Endothelial cell of umbilical vein (primary cell): ENCODE results near the gene TRIM32. TPM values are rescaled to one million over a fixed set of nuclear protein-coding genes. Genes with fewer than 3 reads are reported as not detected.

ENCODE experiments used
- BruUV-seq: library from RNA; stranded (reverse); fragments of 400-500 nt; replicated peaks from 2 replicates; lab custom pipeline; 2021; lab: Mats Ljungman, UMichigan
- CTCF ChIA-PET: fragments of 300-600, 350-600 bp; sonication (Branson Sonifier 250); formaldehyde crosslinking; loops from one replicate; lab custom pipeline; 2021; ENCODE audit warnings: antibody characterized with exemption, inconsistent platforms; lab: Charles Lee
- POLR2A ChIA-PET: fragments of 300-600, 350-600 bp; sonication (Branson Sonifier 250); formaldehyde crosslinking; loops from one replicate; lab custom pipeline; 2021; ENCODE audit warnings: antibody characterized with exemption, inconsistent platforms; lab: Charles Lee
- DNase-seq: peaks from one replicate; pipeline ENCODE4 v3.0.0-alpha.2; 2011; ENCODE audit warnings: low read depth, low spot score
- FAIRE-seq: peaks from 2 replicates; lab custom pipeline; 2011; peaks lifted over from hg19 to GRCh38; lab: Jason Lieb, UNC
- H2AFZ ChIP-seq: 2 replicates; pipeline ENCODE4 v1.6.0; 2012; ENCODE audit warnings: low read depth, low read length, control low read depth, inconsistent platforms
- H3K27ac ChIP-seq: 2 replicates; pipeline ENCODE4 v1.5.1; 2011; ENCODE audit warnings: low read depth, mild to moderate bottlenecking, control low read depth, low read length, moderate library complexity; ENCODE audit not compliant: insufficient read depth
- H3K27me3 ChIP-seq, 2 experiments: 2 replicates each; pipeline versions ENCODE4 v1.6.0 to v1.6.1; 2011; ENCODE audit warnings: low read length in 2 of 2, mixed read lengths in 1 of 2; ENCODE audit not compliant: control insufficient read depth in 2 of 2, insufficient read depth in 2 of 2
- H3K36me3 ChIP-seq, 2 experiments: 2 replicates in 1 of 2; 3 replicates in 1 of 2; pipeline ENCODE4 v1.5.1; 2011; ENCODE audit warnings: low read length in 2 of 2, mild to moderate bottlenecking in 1 of 2, moderate library complexity in 1 of 2; ENCODE audit not compliant: control insufficient read depth in 2 of 2, insufficient read depth in 2 of 2; ENCODE audit errors: extremely low read depth in 1 of 2
- H3K4me1 ChIP-seq: 3 replicates; pipeline ENCODE4 v1.5.1; 2011; ENCODE audit warnings: mild to moderate bottlenecking, low read length; ENCODE audit not compliant: control insufficient read depth, insufficient read depth; ENCODE audit errors: extremely low read depth
- H3K4me2 ChIP-seq: 2 replicates; pipeline ENCODE4 v1.6.1; 2011; ENCODE audit warnings: low read length, control low read depth, mixed read lengths; ENCODE audit not compliant: insufficient read depth
- H3K4me3 ChIP-seq, 3 experiments: fragments of 200-600 bp in 1 of 3; sonication (generic), shearing (Covaris generic) in 1 of 3; replicated peaks in 1 of 3; 2 replicates each; pipeline ENCODE4 v1.5.1; 2011 to 2016; ENCODE audit warnings: control low read depth in 3 of 3, low read length in 3 of 3, mild to moderate bottlenecking in 2 of 3, inconsistent platforms in 1 of 3, low read depth in 1 of 3, moderate library complexity in 1 of 3; ENCODE audit not compliant: insufficient read depth in 1 of 3
- H3K79me2 ChIP-seq: 2 replicates; pipeline ENCODE4 v1.6.0; 2012; ENCODE audit warnings: low read length, inconsistent platforms; ENCODE audit not compliant: control insufficient read depth, insufficient read depth
- H3K9ac ChIP-seq: replicated peaks from 2 replicates; pipeline ENCODE3; 2011; ENCODE audit warnings: low read length, control low read depth; ENCODE audit not compliant: insufficient read depth; ENCODE audit errors: extremely low read depth
- H3K9me1 ChIP-seq: replicated peaks from 3 replicates; pipeline ENCODE4 v1.6.0; 2011; ENCODE audit warnings: mild to moderate bottlenecking, low read length; ENCODE audit not compliant: control insufficient read depth, insufficient read depth; ENCODE audit errors: extremely low read depth
- H3K9me3 ChIP-seq: replicated peaks from 2 replicates; pipeline ENCODE4 v1.5.1; 2012; ENCODE audit warnings: low read length, inconsistent platforms; ENCODE audit not compliant: control insufficient read depth, insufficient read depth
- H4K20me1 ChIP-seq: replicated peaks from 2 replicates; pipeline ENCODE3; 2011; ENCODE audit warnings: mild to moderate bottlenecking, low read length; ENCODE audit not compliant: control insufficient read depth, insufficient read depth; ENCODE audit errors: extremely low read depth
- EZH2 ChIP-seq: IDR thresholded peaks from 2 replicates; pipeline ENCODE4 v1.6.1; 2012; ENCODE audit warnings: borderline replicate concordance, low read depth, mild to moderate bottlenecking, moderate library complexity, low read length, inconsistent platforms; ENCODE audit not compliant: severe bottlenecking
- FOS ChIP-seq: IDR thresholded peaks from 2 replicates; pipeline ENCODE4 v1.6.1; 2011; ENCODE audit warnings: mild to moderate bottlenecking, low read length, moderate library complexity, borderline replicate concordance; ENCODE audit not compliant: insufficient read depth
- GATA2 ChIP-seq: IDR thresholded peaks from 2 replicates; pipeline ENCODE4 v1.7.0; 2011; ENCODE audit warnings: low read depth, mild to moderate bottlenecking, moderate library complexity, mixed read lengths, low read length; ENCODE audit not compliant: insufficient read length, insufficient read depth
- JUN ChIP-seq: IDR thresholded peaks from 2 replicates; pipeline ENCODE4 v1.6.1; 2011; ENCODE audit warnings: borderline replicate concordance, low read depth; ENCODE audit not compliant: insufficient read length, insufficient read depth
- MAX ChIP-seq: IDR thresholded peaks from 2 replicates; pipeline ENCODE4 v1.6.1; 2011; ENCODE audit not compliant: insufficient read depth, insufficient read length
- MYC ChIP-seq: IDR thresholded peaks from one replicate; pipeline ENCODE4 v1.6.1; 2011; ENCODE audit warnings: mild to moderate bottlenecking, low read depth, low read length
- POLR2A ChIP-seq: IDR thresholded peaks from 2 replicates; pipeline ENCODE4 v1.6.1; 2012; ENCODE audit warnings: low read depth, mild to moderate bottlenecking, control low read depth, low read length
- POLR2AphosphoS5 ChIP-seq: IDR thresholded peaks from 2 replicates; pipeline ENCODE4 v1.6.1; 2012; ENCODE audit warnings: low read depth, mild to moderate bottlenecking, control low read depth, low read length, moderate library complexity; ENCODE audit not compliant: insufficient read depth
- dilution Hi-C: fragments of 300-500 bp; cut with MboI; formaldehyde crosslinking; loops from one replicate; pipeline ENCODE4 v1.15.0; 2019; ENCODE audit warnings: low sequenced_read_pairs; ENCODE audit not compliant: extremely low pct_ligation_motif_present
- intact Hi-C: fragments of 100-400 bp; cut with micrococcal nuclease; formaldehyde crosslinking; loops from one replicate; pipeline ENCODE4 v1.10.0; 2022
- polyA plus RNA-seq, 4 experiments: library from polyadenylated mRNA; depleted of rRNA in 3 of 4; stranded (reverse) in 3 of 4; unstranded in 1 of 4; fragments of >200 nt; gene quantifications; 2 replicates each; pipeline versions ENCODE4 v1.2.1 to v1.2.3, GENCODE V29; 2011 to 2012; ENCODE audit warnings: missing spikeins in 1 of 4
- total RNA-seq: library from RNA; stranded (reverse); gene quantifications from 2 replicates; pipeline ENCODE4 v1.2.3, GENCODE V29; 2021
- TF ChIP-seq, protein P1 (sequence below), 2 donors: IDR thresholded peaks; 1 replicate in 1 of 2; 2 replicates in 1 of 2; pipeline ENCODE4 v1.5.1; 2011; ENCODE audit warnings: low read length in 2 of 2, mild to moderate bottlenecking in 2 of 2, moderate library complexity in 2 of 2, control low read depth in 1 of 2, inconsistent platforms in 1 of 2, low read depth in 1 of 2; ENCODE audit not compliant: insufficient read depth in 1 of 2; ENCODE audit errors: extremely low read depth in 1 of 2

TRIM32 gene
- total and polyA plus RNA-seq, 2 donors (not counting 3 experiments of a cell fraction or from before 2014, with no cell fraction given): 10.8 to 18.4 TPM

DNA sequence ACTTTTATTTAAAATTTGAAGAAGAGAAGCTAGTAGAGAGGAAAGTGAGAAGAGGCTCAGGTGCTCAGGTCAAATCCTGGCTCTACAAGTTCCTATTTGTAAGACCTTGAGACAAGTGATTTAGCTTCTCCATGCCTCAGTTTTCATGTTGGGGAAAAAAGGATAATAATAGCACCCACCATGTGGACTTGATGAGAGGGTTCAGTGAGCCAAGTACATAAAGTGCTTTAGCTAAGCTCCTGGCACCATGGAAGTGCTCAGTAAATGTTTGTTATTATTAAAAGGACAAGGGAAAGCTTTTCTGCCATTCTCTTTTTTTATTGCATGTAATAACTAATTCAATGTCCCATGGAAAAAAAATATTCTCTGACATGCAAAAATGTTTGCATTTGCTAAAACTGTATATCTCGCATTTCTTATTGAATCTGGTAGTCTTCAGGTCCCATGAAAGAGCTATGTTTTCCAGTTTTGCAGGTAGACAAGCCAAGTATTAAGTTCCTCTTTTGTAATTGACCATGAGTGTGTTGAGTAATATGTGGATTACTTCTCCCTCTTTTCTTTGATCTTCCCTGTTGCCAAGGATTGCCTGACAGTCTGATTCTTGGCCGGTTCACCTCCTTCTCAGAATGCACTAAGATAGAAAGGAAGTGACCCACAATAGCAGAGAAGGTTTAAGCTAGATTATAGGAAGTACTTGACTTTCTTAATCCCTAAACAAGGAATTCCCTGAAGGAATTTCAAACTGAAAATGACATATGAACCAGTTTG is 45.6 kb upstream of the TRIM32 start:
- Histone ChIP-seq H3K4me2 (no peak overlapping the region), H3K4me3 (no peak overlapping the region), H3K4me1 (no peaks in the 10 kb centered on the region), H2AFZ (no peak overlapping the region), H3K27ac (no peak overlapping the region), H3K27me3 (no peaks in the 10 kb centered on the region), H3K36me3 (no peaks in the 10 kb centered on the region), H3K79me2 (no peaks in the 10 kb centered on the region), H3K9ac (no peak overlapping the region), H3K9me3 (no peaks in the 10 kb centered on the region), H3K9me1 (no peaks in the 10 kb centered on the region), H4K20me1 (no peaks in the 10 kb centered on the region)
- no peak for DNase-seq
- TF ChIP-seq MAX (no peak), MYC (no peak)
- intact Hi-C loops: no loop called here
- ChIA-PET CTCF (interaction anchor here (0.9 kb wide), 1 partner anchor 1048 kb away, joined by 3 read pairs; no protein-coding TSS in a partner anchor), POLR2A (no interaction called here)
- dilution Hi-C loops: no loop called here
- FAIRE-seq: no peak
- BruUV-seq: no TSS peak

- Histone ChIP-seq H3K27me3 (no peaks in the 10 kb centered on the region), H3K9me3 (no peaks in the 10 kb centered on the region), H3K27ac (no peak overlapping the region), H3K9ac (no peak overlapping the region), H3K9me1 (no peaks in the 10 kb centered on the region), H3K36me3 (no peaks in the 10 kb centered on the region), H2AFZ (no peak overlapping the region), H3K79me2 (no peaks in the 10 kb centered on the region), H4K20me1 (no peaks in the 10 kb centered on the region), H3K4me3 (no peak overlapping the region), H3K4me1 (no peaks in the 10 kb centered on the region), H3K4me2 (no peak overlapping the region)
- no peak for FAIRE-seq
- TF ChIP-seq, protein P1, sequence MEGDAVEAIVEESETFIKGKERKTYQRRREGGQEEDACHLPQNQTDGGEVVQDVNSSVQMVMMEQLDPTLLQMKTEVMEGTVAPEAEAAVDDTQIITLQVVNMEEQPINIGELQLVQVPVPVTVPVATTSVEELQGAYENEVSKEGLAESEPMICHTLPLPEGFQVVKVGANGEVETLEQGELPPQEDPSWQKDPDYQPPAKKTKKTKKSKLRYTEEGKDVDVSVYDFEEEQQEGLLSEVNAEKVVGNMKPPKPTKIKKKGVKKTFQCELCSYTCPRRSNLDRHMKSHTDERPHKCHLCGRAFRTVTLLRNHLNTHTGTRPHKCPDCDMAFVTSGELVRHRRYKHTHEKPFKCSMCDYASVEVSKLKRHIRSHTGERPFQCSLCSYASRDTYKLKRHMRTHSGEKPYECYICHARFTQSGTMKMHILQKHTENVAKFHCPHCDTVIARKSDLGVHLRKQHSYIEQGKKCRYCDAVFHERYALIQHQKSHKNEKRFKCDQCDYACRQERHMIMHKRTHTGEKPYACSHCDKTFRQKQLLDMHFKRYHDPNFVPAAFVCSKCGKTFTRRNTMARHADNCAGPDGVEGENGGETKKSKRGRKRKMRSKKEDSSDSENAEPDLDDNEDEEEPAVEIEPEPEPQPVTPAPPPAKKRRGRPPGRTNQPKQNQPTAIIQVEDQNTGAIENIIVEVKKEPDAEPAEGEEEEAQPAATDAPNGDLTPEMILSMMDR (IDR thresholded peaks at IDR 0.05; ENCODE audit: extremely low read depth in 1 of 2, insufficient read depth in 1 of 2, low read depth in 1 of 2, low read length in 2 of 2): no peak
- no peak for TF ChIP-seq MYC
- no peak for TF ChIP-seq POLR2AphosphoS5
- TF ChIP-seq POLR2A: no peak
- TF ChIP-seq GATA2: no peak
- no peak for TF ChIP-seq MAX
- no peak for TF ChIP-seq JUN
- TF ChIP-seq FOS: no peak
- TF ChIP-seq EZH2: no peak
- intact Hi-C loops (no loop called here), dilution Hi-C loops (no loop called here)
- POLR2A ChIA-PET: no interaction called here
- no TSS peak for BruUV-seq
- CTCF ChIA-PET: no interaction called here
- DNase-seq: no peak
Measured at GRCh38 chr9:116643691-116644090, 43.4 kb upstream of the TRIM32 start.
